NB4 (cell line): ENCODE results near the gene PAX6.

Source experiments
- CTCF ChIP-seq: IDR thresholded peaks from one replicate; pipeline ENCODE4 v1.5.1; 2012; ENCODE audit warnings: low read depth, low read length
- MYC ChIP-seq: IDR thresholded peaks from 2 replicates; pipeline ENCODE4 v1.6.1; 2011; ENCODE audit warnings: low read depth, low read length
- POLR2A ChIP-seq: IDR thresholded peaks from 2 replicates; pipeline ENCODE4 v1.6.1; 2011; ENCODE audit warnings: mild to moderate bottlenecking; ENCODE audit not compliant: insufficient read length; ENCODE audit errors: extremely low read depth

DNA sequence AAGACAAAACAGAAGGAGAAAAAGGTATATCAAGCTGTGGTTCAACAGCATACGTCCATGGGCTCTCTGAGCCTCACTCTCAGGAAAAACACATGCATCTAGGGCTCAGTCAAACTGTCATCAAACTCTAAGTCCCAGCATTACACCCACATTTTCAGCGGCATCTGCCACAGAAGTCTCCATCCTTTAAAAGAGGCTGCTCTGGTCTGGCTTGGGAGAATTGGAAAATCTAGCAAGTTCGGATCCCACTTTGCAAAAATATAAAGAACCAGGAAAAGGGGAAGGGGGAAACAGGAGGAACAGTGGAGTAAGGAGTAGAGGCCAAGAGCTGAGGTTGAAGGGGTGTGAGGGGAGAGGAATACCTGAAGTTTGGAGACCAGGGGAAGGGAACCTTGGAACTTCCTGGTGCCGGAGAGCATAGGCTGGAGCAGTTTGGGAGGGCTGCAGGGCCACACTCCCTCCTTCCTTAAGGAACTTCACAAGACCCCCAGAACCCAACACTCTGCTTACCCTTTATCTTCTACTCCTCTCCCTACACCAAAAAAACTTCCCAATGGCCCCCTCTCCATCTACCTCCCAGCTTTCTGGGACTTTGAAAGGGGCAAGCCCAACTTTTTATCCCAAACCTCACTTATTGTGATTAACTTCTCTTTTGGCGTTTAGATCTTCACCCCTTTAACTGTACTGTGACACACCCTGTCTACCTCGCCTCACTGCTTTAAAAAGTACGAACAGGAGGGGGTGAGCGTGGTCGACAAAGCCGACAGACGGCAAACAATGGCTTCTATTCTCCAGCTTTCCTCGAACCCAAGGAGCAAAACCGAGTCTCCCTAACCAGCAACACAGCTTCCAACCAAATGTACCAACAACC is 4.0 kb downstream of the PAX6 start:
- TF ChIP-seq CTCF, result no peak
- no peak for TF ChIP-seq POLR2A
- no peak for TF ChIP-seq MYC
